ENCODE data around the gene ARHGAP15. TPM values are rescaled to one million over a fixed set of nuclear protein-coding genes. Genes with fewer than 3 reads are reported as not detected.

Gene ARHGAP15
- total and polyA plus RNA-seq, 12 donors, result 4.7 to 33.8 (median 10.4) TPM

DNA sequence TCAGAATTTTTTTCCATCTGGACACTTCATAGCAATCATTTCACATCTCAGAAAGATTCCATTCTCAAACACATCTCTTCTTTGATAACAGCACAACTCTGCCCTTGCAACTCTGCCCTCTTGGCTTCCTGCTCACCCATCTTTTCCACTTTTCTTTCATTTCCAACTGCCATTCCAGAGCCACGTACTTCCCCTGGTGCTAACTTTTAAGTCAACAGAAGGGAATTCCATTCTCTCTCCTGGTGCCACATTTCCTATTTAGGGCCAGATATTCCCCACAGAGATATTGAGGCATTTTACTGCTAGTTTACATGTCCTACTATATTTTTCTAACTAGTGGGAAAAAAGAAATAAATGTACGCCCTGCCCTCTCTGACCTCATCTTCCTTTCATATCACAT is 590.2 kb downstream of the ARHGAP15 start:
- H3K36me3 ChIP-seq (replicated peaks in 1 of 2), result no peaks in the 10 kb centered on the region
- H3K9me3 ChIP-seq (replicated peaks in 1 of 3), result no peaks in the 10 kb centered on the region
- no peaks in the 10 kb centered on the region for H3K27me3 ChIP-seq
- H3K4me1 ChIP-seq (replicated peaks in 1 of 2), result peaks cover 0 to 5% of the 10 kb centered on the region in 2 donors
- DNase-seq, result no peak
- 62 to 71% (median 69%) methylated on average over 2 of the region's 2 CpGs for WGBS, 4 donors
- H3K27ac ChIP-seq, result no peak overlapping the region
- no peak overlapping the region for H3K4me3 ChIP-seq
- intact Hi-C loops (cut with DNase I), result no loop called here
- TF ChIP-seq, protein P1, sequence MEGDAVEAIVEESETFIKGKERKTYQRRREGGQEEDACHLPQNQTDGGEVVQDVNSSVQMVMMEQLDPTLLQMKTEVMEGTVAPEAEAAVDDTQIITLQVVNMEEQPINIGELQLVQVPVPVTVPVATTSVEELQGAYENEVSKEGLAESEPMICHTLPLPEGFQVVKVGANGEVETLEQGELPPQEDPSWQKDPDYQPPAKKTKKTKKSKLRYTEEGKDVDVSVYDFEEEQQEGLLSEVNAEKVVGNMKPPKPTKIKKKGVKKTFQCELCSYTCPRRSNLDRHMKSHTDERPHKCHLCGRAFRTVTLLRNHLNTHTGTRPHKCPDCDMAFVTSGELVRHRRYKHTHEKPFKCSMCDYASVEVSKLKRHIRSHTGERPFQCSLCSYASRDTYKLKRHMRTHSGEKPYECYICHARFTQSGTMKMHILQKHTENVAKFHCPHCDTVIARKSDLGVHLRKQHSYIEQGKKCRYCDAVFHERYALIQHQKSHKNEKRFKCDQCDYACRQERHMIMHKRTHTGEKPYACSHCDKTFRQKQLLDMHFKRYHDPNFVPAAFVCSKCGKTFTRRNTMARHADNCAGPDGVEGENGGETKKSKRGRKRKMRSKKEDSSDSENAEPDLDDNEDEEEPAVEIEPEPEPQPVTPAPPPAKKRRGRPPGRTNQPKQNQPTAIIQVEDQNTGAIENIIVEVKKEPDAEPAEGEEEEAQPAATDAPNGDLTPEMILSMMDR (IDR thresholded peaks at IDR 0.05), result no peak
- no peak for TF ChIP-seq POLR2A (IDR thresholded peaks at IDR 0.05)

DNA sequence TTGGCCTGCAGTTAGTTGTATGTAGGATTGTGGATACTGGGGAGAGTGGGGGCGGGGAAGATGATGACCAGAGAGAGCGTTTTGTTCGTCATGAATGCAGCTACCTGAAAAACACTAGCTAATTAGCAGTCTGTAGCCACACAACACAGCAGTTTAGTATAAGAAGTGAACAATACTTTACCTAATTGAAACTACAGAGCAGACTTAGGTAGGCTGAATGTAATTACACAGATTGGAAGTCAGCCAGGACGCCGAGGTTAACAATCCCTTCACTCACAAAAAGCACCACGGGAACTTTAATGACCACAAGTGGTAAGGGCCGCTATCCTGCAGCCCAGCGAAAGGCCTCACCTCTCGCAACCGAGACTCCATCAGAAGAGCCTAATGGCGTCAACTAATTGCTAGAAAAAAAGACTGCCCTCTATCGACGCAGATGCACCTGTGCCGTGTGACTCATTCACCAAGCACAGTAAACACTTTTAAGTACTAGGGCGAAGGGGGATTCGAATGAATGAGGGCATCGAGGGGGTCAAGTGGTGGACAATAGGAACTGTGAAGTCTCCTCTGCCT is 591.0 kb downstream of the ARHGAP15 start:
- peaks cover 0 to 5% of the 10 kb centered on the region in 2 donors for H3K4me1 ChIP-seq (replicated peaks in 1 of 2)
- TF ChIP-seq POLR2A (IDR thresholded peaks at IDR 0.05), result no peak
- TF ChIP-seq, protein P1 (IDR thresholded peaks at IDR 0.05), result no peak
- no peak overlapping the region for H3K27ac ChIP-seq
- WGBS, 4 donors, result 84 to 88% (median 84%) methylated on average over 16 to 17 of the region's 17 CpGs
- no peaks in the 10 kb centered on the region for H3K9me3 ChIP-seq (replicated peaks in 1 of 3)
- H3K27me3 ChIP-seq, result no peaks in the 10 kb centered on the region
- H3K36me3 ChIP-seq (replicated peaks in 1 of 2), result no peaks in the 10 kb centered on the region
- no peak for DNase-seq
- H3K4me3 ChIP-seq, result no peak overlapping the region
- intact Hi-C loops (cut with DNase I), result no loop called here

DNA sequence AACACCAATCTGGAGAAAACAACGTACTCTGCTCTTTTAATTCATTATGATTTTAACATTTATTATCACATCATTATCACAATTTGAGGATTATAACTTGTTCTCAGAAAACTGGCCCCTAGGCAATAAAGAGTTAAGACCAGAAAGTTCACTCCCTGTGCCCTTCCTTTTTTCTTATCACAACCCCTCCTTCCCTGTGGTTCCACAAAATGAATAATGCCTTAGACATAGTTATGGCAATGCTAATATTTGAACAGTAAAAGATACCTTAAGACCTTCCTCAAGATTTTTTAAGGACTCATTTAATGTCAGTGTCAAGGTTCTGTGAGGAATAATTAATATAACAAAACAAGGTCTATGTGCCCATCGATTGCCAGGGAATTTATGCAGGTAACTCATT is 596.2 kb downstream of the ARHGAP15 start:
- H3K36me3 ChIP-seq (replicated peaks in 1 of 2), result no peaks in the 10 kb centered on the region
- no peaks in the 10 kb centered on the region for H3K4me1 ChIP-seq (replicated peaks in 1 of 2)
- no peak for TF ChIP-seq POLR2A (IDR thresholded peaks at IDR 0.05)
- TF ChIP-seq, protein P1 (IDR thresholded peaks at IDR 0.05), result no peak
- H3K9me3 ChIP-seq (replicated peaks in 1 of 3), result no peaks in the 10 kb centered on the region
- 79 to 90% (median 85%) methylated on average over 2 of the region's 2 CpGs for WGBS, 4 donors
- no peak for DNase-seq
- no peak overlapping the region for H3K27ac ChIP-seq
- H3K4me3 ChIP-seq, result no peak overlapping the region
- intact Hi-C loops (cut with DNase I), result no loop called here
- no peaks in the 10 kb centered on the region for H3K27me3 ChIP-seq

DNA sequence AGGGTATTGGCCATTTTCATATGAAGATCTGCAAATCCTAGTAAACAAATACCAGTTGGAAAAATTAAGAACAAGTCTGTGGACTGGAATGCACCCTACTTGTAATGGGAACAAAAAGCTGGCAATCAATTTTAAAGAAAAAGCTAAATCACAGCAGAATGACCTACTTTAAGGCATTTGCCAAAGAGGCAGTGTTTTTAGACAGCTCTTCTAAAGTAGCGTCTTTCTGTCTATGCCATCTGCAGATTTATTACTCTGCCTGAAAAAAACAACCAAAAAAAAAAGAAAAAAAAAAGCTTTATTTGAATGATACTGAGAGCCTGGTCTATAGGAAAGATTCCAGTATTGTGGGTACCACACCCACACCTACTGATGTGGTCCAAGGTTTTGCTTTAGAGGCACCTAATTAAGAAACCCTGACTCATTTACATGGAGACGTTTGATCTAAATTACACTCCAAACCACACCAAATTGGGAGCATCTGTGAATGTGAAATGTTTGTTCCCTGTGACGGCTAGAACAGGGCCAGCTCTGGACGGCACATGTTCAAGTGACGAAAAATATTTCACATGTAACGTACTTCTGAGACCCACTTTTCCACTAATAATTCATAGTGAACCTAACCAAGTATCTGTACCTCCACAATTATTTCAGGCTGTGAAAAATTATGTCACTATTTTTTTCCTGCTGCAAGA is 597.1 kb downstream of the ARHGAP15 start:
- no peaks in the 10 kb centered on the region for H3K4me1 ChIP-seq (replicated peaks in 1 of 2)
- H3K36me3 ChIP-seq (replicated peaks in 1 of 2), result no peaks in the 10 kb centered on the region
- no peaks in the 10 kb centered on the region for H3K27me3 ChIP-seq
- 71 to 83% (median 76%) methylated on average over 6 of the region's 6 CpGs for WGBS, 4 donors
- H3K9me3 ChIP-seq (replicated peaks in 1 of 3), result no peaks in the 10 kb centered on the region
- intact Hi-C loops (cut with DNase I), result no loop called here
- no peak overlapping the region for H3K27ac ChIP-seq
- no peak for DNase-seq
- TF ChIP-seq, protein P1 (IDR thresholded peaks at IDR 0.05), result no peak
- no peak for TF ChIP-seq POLR2A (IDR thresholded peaks at IDR 0.05)
- no peak overlapping the region for H3K4me3 ChIP-seq

Measured in adrenal gland (tissue), 12 donors.